ENCODE measurements around the gene ITGAL. TPM values are rescaled to one million over a fixed set of nuclear protein-coding genes. Genes with fewer than 3 reads are reported as not detected.

Gene ITGAL
- total and polyA plus RNA-seq, 2 of the 13 experiments (the other 11 are each of a cell fraction or from before 2014, with no cell fraction given) = 0.86 to 1.2 TPM

DNA sequence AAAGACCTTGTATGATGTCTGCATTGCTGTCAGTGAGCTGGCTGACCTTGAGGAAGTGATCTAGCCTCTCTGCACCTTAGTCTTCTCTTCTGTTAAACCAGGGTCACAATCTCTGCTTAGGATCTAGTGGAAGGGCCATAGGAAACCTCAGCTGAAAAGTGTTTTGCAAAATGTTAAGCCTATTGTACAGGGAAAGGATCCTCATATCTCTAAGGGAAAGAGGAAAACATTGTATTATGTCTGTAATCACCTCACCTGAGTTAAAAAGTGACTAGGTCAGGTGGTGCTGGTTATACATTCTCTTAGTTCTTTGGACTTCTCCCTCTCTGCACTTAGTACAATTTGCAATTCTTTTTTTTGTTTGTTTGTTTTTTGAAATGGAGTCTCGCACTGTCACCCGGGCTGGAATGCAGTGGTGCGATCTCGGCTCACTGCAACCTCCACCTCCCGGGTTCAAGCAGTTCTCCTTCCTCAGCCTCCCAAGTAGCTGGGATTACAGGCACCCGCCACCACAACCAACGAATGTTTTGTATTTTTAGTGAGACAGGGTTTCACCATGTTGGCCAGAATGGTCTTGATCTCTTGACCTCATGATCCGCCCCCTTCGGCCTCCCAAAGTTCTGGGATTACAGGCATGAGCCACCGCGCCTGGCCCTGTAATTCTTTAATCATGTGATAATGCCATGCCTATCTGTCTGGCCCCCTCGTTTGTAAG, 24.9 kb upstream of the ITGAL start (continued):
- TF ChIP-seq ZSCAN31 (CRISPR knock-in tag; IDR thresholded peaks at IDR 0.05; ENCODE audit: low read depth) (peak; percentile 33; the same call in 1 of the 2 replicates), PHF5A (CRISPR knock-in tag; IDR thresholded peaks at IDR 0.05; ENCODE audit: low read depth, unreplicated experiment) (peak; percentile 86), TMF1 (CRISPR knock-in tag; IDR thresholded peaks at IDR 0.05; ENCODE audit: low read depth) (no peak), TIGD3 (CRISPR knock-in tag; IDR thresholded peaks at IDR 0.05; ENCODE audit: borderline replicate concordance) (no peak), FOXO1 (CRISPR knock-in tag; IDR thresholded peaks at IDR 0.05) (peak; percentile 74; the same call in 1 of the 2 replicates), HMG20B (CRISPR knock-in tag; conservative IDR thresholded peaks at IDR 0.05) (0 out of 2 replicates have a peak, but pooled peaks have one; percentile 40), MED8 (CRISPR knock-in tag; IDR thresholded peaks at IDR 0.05; ENCODE audit: insufficient replicate concordance) (peak; percentile 80), ZNF205 (CRISPR knock-in tag; IDR thresholded peaks at IDR 0.05) (peak; percentile 24; the same call in 1 of the 2 replicates), ZSCAN12 (CRISPR knock-in tag; IDR thresholded peaks at IDR 0.05) (no peak), ADNP (CRISPR knock-in tag; IDR thresholded peaks at IDR 0.05) (peak; percentile 100), RXRB (CRISPR knock-in tag; IDR thresholded peaks at IDR 0.05; ENCODE audit: borderline replicate concordance) (peak; percentile 87), HINFP (CRISPR knock-in tag; IDR thresholded peaks at IDR 0.05; ENCODE audit: low read depth) (no peak), TFE3 (CRISPR knock-in tag; IDR thresholded peaks at IDR 0.05) (peak; percentile 97), ZBTB20 (CRISPR knock-in tag; IDR thresholded peaks at IDR 0.05; ENCODE audit: borderline replicate concordance, low read depth) (no peak; the same call in 1 of the 2 replicates), SOX5 (CRISPR knock-in tag; IDR thresholded peaks at IDR 0.05; ENCODE audit: borderline replicate concordance) (peak; percentile 96), SOX6 (IDR thresholded peaks at IDR 0.05) (no peak), SOX6 (CRISPR knock-in tag; IDR thresholded peaks at IDR 0.05) (peak; percentile 97), RNF2 (conservative IDR thresholded peaks at IDR 0.05; ENCODE audit: low read depth) (no peak), RAD21 (CRISPR knock-in tag; IDR thresholded peaks at IDR 0.05) (peak; percentile 18; the same call in 1 of the 2 replicates), ZNF24 (IDR thresholded peaks at IDR 0.05) (peak; percentile 61; the same call in 1 of the 2 replicates), KAT8 (CRISPR knock-in tag; IDR thresholded peaks at IDR 0.05) (peak; percentile 77), SOX13 (IDR thresholded peaks at IDR 0.05) (peak; percentile 68), SOX13 (CRISPR knock-in tag; conservative IDR thresholded peaks at IDR 0.05 in 1 of 2, IDR thresholded peaks at IDR 0.05 in 1 of 2) (peak in 1 of 2 experiments; percentile 97; a peak in 2 of 4 replicates), PLRG1 (conservative IDR thresholded peaks at IDR 0.05) (no peak), ZSCAN25 (CRISPR knock-in tag; IDR thresholded peaks at IDR 0.05) (0 out of 2 replicates have a peak, but pooled peaks have one; percentile 34), ZKSCAN5 (CRISPR knock-in tag; IDR thresholded peaks at IDR 0.05) (peak; percentile 42; the same call in 1 of the 2 replicates), ZBTB7A (CRISPR knock-in tag; IDR thresholded peaks at IDR 0.05) (peak; percentile 34; the same call in 1 of the 2 replicates), ZFX (CRISPR knock-in tag; IDR thresholded peaks at IDR 0.05; ENCODE audit: low read depth) (no peak)
